Liver (tissue), 9 donors: ENCODE results near the gene RNF141. TPM values are rescaled to one million over a fixed set of nuclear protein-coding genes. Genes with fewer than 3 reads are reported as not detected.

Experiments
- DNase-seq: peaks from one replicate; pipeline ENCODE4 v3.0.0-alpha.2; 2017; ENCODE audit warnings: low spot score
- H3K27ac ChIP-seq, 2 donors: one replicate each; pipeline ENCODE4 v1.7.0; 2013; ENCODE audit warnings: inconsistent platforms in 2 of 2, low read length in 2 of 2, control low read depth in 1 of 2, low read depth in 1 of 2, mild to moderate bottlenecking in 1 of 2
- H3K27me3 ChIP-seq, 4 donors: one replicate each; pipeline versions ENCODE4 v1.6.1 to v1.7.0; 2013; ENCODE audit warnings: low read length in 3 of 4, inconsistent platforms in 1 of 4, mild to moderate bottlenecking in 1 of 4, moderate library complexity in 1 of 4; ENCODE audit not compliant: control insufficient read depth in 4 of 4, insufficient read depth in 4 of 4
- H3K36me3 ChIP-seq, 4 donors: one replicate each; pipeline versions ENCODE4 v1.6.1 to v1.7.0; 2013; ENCODE audit warnings: low read length in 3 of 4, mild to moderate bottlenecking in 3 of 4, low read depth in 1 of 4, moderate library complexity in 1 of 4; ENCODE audit not compliant: control insufficient read depth in 4 of 4, insufficient read depth in 3 of 4
- H3K4me1 ChIP-seq, 4 donors: one replicate each; pipeline versions ENCODE4 v1.6.1 to v1.7.0; 2013; ENCODE audit warnings: low read length in 3 of 4, mild to moderate bottlenecking in 3 of 4, moderate library complexity in 1 of 4; ENCODE audit not compliant: control insufficient read depth in 4 of 4, insufficient read depth in 4 of 4
- H3K4me3 ChIP-seq, 3 donors: one replicate each; pipeline versions ENCODE4 v1.6.1 to v1.7.0; 2013; ENCODE audit warnings: low read length in 3 of 3, control low read depth in 1 of 3, low read depth in 1 of 3, mild to moderate bottlenecking in 1 of 3
- H3K9ac ChIP-seq, 2 donors: one replicate each; pipeline ENCODE4 v1.7.0; 2013; ENCODE audit warnings: low read length in 2 of 2, mild to moderate bottlenecking in 2 of 2, moderate library complexity in 2 of 2, control low read depth in 1 of 2, low read depth in 1 of 2
- H3K9me3 ChIP-seq, 4 donors: one replicate each; pipeline versions ENCODE4 v1.6.1 to v1.7.0; 2013; ENCODE audit warnings: low read length in 3 of 4; ENCODE audit not compliant: control insufficient read depth in 4 of 4
- ATF3 ChIP-seq: IDR thresholded peaks from 2 replicates; pipeline ENCODE4 v1.6.1; 2016; ENCODE audit warnings: antibody characterized with exemption
- CTCF ChIP-seq: fragments of 150-350 bp; IDR thresholded peaks from 2 replicates; pipeline ENCODE4 v1.5.1; 2017; ENCODE audit warnings: improper control_type of control experiment, low read depth, low read length; ENCODE audit not compliant: missing input control
- EGR1 ChIP-seq, 2 donors: IDR thresholded peaks; 2 replicates each; pipeline ENCODE4 v1.6.1; 2016 to 2018; ENCODE audit warnings: antibody characterized with exemption in 2 of 2, low read depth in 2 of 2
- FOXA1 ChIP-seq: IDR thresholded peaks from 2 replicates; pipeline ENCODE4 v1.6.1; 2016; ENCODE audit warnings: antibody characterized with exemption
- FOXA2 ChIP-seq: IDR thresholded peaks from 2 replicates; pipeline ENCODE4 v1.6.1; 2016; ENCODE audit warnings: antibody characterized with exemption
- GABPA ChIP-seq, 2 donors: IDR thresholded peaks in 1 of 2; conservative IDR thresholded peaks in 1 of 2; 2 replicates each; pipeline ENCODE4 v1.6.1; 2016; ENCODE audit warnings: antibody characterized with exemption in 2 of 2, mild to moderate bottlenecking in 1 of 2, moderate library complexity in 1 of 2
- HNF4A ChIP-seq, 2 donors: conservative IDR thresholded peaks; 2 replicates each; pipeline ENCODE4 v1.6.1; 2016; ENCODE audit warnings: antibody characterized with exemption in 2 of 2, mild to moderate bottlenecking in 2 of 2
- HNF4G ChIP-seq: IDR thresholded peaks from 2 replicates; pipeline ENCODE4 v1.6.1; 2016; ENCODE audit warnings: antibody characterized with exemption
- JUND ChIP-seq, 2 donors: IDR thresholded peaks; 2 replicates each; pipeline ENCODE4 v1.6.1; 2016; ENCODE audit warnings: antibody characterized with exemption in 2 of 2
- MAX ChIP-seq: IDR thresholded peaks from 2 replicates; pipeline ENCODE4 v1.6.1; 2016; ENCODE audit warnings: antibody characterized with exemption
- NR2F2 ChIP-seq: IDR thresholded peaks from 2 replicates; pipeline ENCODE4 v1.6.1; 2016; ENCODE audit warnings: antibody characterized with exemption
- RAD21 ChIP-seq, 2 donors: IDR thresholded peaks; 2 replicates each; pipeline ENCODE4 v1.6.1; 2016; ENCODE audit warnings: antibody characterized with exemption in 2 of 2, mild to moderate bottlenecking in 2 of 2
- REST ChIP-seq: IDR thresholded peaks from 2 replicates; pipeline ENCODE4 v1.6.1; 2016; ENCODE audit warnings: antibody characterized with exemption, mild to moderate bottlenecking
- RXRA ChIP-seq, 2 donors: IDR thresholded peaks; 2 replicates each; pipeline ENCODE4 v1.6.1; 2017 to 2018; ENCODE audit warnings: antibody characterized with exemption in 2 of 2, mild to moderate bottlenecking in 1 of 2
- SP1 ChIP-seq: IDR thresholded peaks from 2 replicates; pipeline ENCODE4 v1.6.1; 2018; ENCODE audit warnings: antibody characterized with exemption, mild to moderate bottlenecking
- TAF1 ChIP-seq: conservative IDR thresholded peaks from 2 replicates; pipeline ENCODE4 v1.6.1; 2016; ENCODE audit warnings: antibody characterized with exemption, mild to moderate bottlenecking
- YY1 ChIP-seq: IDR thresholded peaks from 2 replicates; pipeline ENCODE4 v1.6.1; 2016; ENCODE audit warnings: antibody characterized with exemption, mild to moderate bottlenecking
- ZBTB33 ChIP-seq: IDR thresholded peaks from 2 replicates; pipeline ENCODE4 v1.6.1; 2016; ENCODE audit warnings: antibody characterized with exemption
- WGBS: extraction: QIAGEN DNeasy Blood & Tissue Kit; methylation state at CpG from one replicate; pipeline ENCODE4 v1.1.7; 2013; 5-methylcytosine and 5-hydroxymethylcytosine counted together
- polyA plus RNA-seq, 2 donors: library from polyadenylated mRNA; stranded (reverse) in 1 of 2; unstranded in 1 of 2; fragments of 200-250 nt in 1 of 2; fragments of >200 nt in 1 of 2; fragmentation: Nextera tagmentation in 1 of 2; extraction: Ambion mirVana in 1 of 2; gene quantifications; one replicate each; pipeline versions ENCODE4 v1.2.1 to v1.2.3, GENCODE V29; 2013 to 2015
- total RNA-seq, 2 donors: library from RNA; depleted of rRNA; stranded (reverse); fragments of >200 nt; gene quantifications; one replicate each; pipeline ENCODE4 v1.2.3, GENCODE V29; 2014
- donor health status: healthy.
- donor health status: healthy.
- donor health status: healthy.
- donor health status: healthy.
- donor health status: healthy.

RNF141 gene
- total and polyA plus RNA-seq, 4 donors, result 6.9 to 14.6 (median 13.0) TPM

- H3K27me3 ChIP-seq, result no peaks in the 10 kb centered on the region
- H3K9ac ChIP-seq, result no peak overlapping the region
- 75% methylated on average over 4 of the region's 4 CpGs for WGBS
- H3K36me3 ChIP-seq, result no peaks in the 10 kb centered on the region
- no peak overlapping the region for H3K4me3 ChIP-seq
- no peak overlapping the region for H3K27ac ChIP-seq
- peaks cover 0 to 4% (median 0%) of the 10 kb centered on the region in 4 donors for H3K9me3 ChIP-seq
- no peaks in the 10 kb centered on the region for H3K4me1 ChIP-seq
- TF ChIP-seq ZBTB33, result no peak
- no peak for TF ChIP-seq HNF4A (conservative IDR thresholded peaks at IDR 0.05)
- TF ChIP-seq CTCF, result no peak
- no peak for TF ChIP-seq EGR1 (IDR thresholded peaks at IDR 0.05; ENCODE audit: low read depth in 2 of 2)
- no peak for TF ChIP-seq RXRA (IDR thresholded peaks at IDR 0.05)
- no peak for TF ChIP-seq ATF3
- no peak for TF ChIP-seq JUND (IDR thresholded peaks at IDR 0.05)
- no peak for TF ChIP-seq REST
- no peak for TF ChIP-seq RAD21 (IDR thresholded peaks at IDR 0.05)
- no peak for TF ChIP-seq FOXA1
- no peak for TF ChIP-seq TAF1
- TF ChIP-seq SP1, result no peak
- no peak for TF ChIP-seq MAX
- no peak for TF ChIP-seq YY1
- no peak for TF ChIP-seq HNF4G
- TF ChIP-seq NR2F2, result no peak
- TF ChIP-seq FOXA2, result no peak
- no peak for TF ChIP-seq GABPA (IDR thresholded peaks at IDR 0.05 in 1 of 2, conservative IDR thresholded peaks at IDR 0.05 in 1 of 2)
- no peak for DNase-seq
Measured at GRCh38 chr11:10551290-10551592, 10.3 kb upstream of the RNF141 start.
